Erythroblast (primary cell): ENCODE measurements around the gene TIMP1.

Experiments used
- GATA1 ChIP-seq: IDR thresholded peaks from 2 replicates; pipeline ENCODE4 v1.6.1; 2011; ENCODE audit warnings: low read depth, mild to moderate bottlenecking, control low read depth, low read length, moderate library complexity
- POLR2A ChIP-seq: IDR thresholded peaks from 2 replicates; pipeline ENCODE4 v1.6.1; 2011; ENCODE audit warnings: mild to moderate bottlenecking, low read length

- TF ChIP-seq POLR2A (no peak), GATA1 (no peak)
Measured at GRCh38 chrX:47612418-47612817, 30.2 kb downstream of the TIMP1 start.
